Mucosa of descending colon (tissue), 3 donors: Measurements from ENCODE around the gene NACAD. TPM values are rescaled to one million over a fixed set of nuclear protein-coding genes. Genes with fewer than 3 reads are reported as not detected.

Experiments
- ATAC-seq: fragments of 200-7000 bp; cut with Tn5 transposase; one replicate; pipeline ENCODE4 v1.9.1; 2020; ENCODE audit warnings: mild to moderate bottlenecking, moderate library complexity
- DNase-seq, 3 donors: peaks; one replicate each; pipeline ENCODE4 v3.0.0-alpha.2; 2020
- H3K36me3 ChIP-seq: fragments of 200-600 bp; one replicate; pipeline ENCODE4 v1.8.0; 2021; ENCODE audit warnings: low read depth, mild to moderate bottlenecking
- H3K4me1 ChIP-seq: fragments of 200-600 bp; one replicate; pipeline ENCODE4 v1.8.0; 2021; ENCODE audit warnings: low read depth, mild to moderate bottlenecking
- H3K4me3 ChIP-seq: fragments of 200-600 bp; one replicate; pipeline ENCODE4 v1.8.0; 2021; ENCODE audit warnings: mild to moderate bottlenecking
- H3K9me3 ChIP-seq: fragments of 200-600 bp; one replicate; pipeline ENCODE4 v1.8.0; 2021; ENCODE audit warnings: mild to moderate bottlenecking
- intact Hi-C, 2 donors: fragments of 100-400 bp; cut with DNase I in 1 of 2; cut with micrococcal nuclease in 1 of 2; formaldehyde crosslinking; loops; one replicate each; pipeline versions ENCODE4 v1.11.0 to v1.11.1; 2022; cut with DNase I, micrococcal nuclease
- total RNA-seq, 3 donors: library from RNA; stranded (reverse); fragmentation: NEBNext Ultra II Directional in 2 of 3; extraction: Animal tissue kit (Norgen Biotek cat#: 25700) in 2 of 3; gene quantifications; one replicate each; pipeline versions ENCODE4 v1.2.1 to v1.2.4, GENCODE V29; 2021 to 2023
- TF ChIP-seq, protein P1 (sequence below): fragments of 200-600 bp; IDR thresholded peaks from one replicate; pipeline ENCODE4 v1.8.0; 2022; ENCODE audit warnings: antibody characterized with exemption, mild to moderate bottlenecking
- donor health status: DM: no; HTN: no; CAD: no; lungs with moderate emphysema.
- donor health status: DM: no; HTN: no; CAD: no.
- donor health status: DM: no; HTN: yes; CAD: no.

Gene NACAD
- total RNA-seq, 3 donors from 2014 or later: 0.49 to 14.5 (median 1.2) TPM

DNA sequence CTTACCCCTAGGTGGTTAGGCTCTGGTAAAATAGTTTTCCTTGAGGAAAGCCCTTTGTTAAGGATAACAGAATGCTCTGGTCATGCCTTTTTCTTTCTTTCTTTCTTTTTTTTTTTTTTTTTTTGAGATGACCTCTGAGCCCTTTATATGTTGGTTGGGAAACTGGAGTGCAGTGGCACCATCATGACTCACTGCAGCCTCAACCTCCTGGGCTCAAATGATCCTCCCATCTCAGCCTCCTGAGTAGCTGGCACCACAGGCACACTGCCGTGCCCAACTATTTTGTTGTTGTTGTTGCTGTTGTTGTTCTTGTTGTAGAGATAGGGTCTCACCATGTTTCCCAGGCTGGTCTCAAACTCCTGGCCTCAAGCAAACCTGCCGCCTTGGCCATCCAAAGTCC, 27.4 kb downstream of the NACAD start:
- no peak for DNase-seq
- ATAC-seq: no peak
- TF ChIP-seq, protein P1, sequence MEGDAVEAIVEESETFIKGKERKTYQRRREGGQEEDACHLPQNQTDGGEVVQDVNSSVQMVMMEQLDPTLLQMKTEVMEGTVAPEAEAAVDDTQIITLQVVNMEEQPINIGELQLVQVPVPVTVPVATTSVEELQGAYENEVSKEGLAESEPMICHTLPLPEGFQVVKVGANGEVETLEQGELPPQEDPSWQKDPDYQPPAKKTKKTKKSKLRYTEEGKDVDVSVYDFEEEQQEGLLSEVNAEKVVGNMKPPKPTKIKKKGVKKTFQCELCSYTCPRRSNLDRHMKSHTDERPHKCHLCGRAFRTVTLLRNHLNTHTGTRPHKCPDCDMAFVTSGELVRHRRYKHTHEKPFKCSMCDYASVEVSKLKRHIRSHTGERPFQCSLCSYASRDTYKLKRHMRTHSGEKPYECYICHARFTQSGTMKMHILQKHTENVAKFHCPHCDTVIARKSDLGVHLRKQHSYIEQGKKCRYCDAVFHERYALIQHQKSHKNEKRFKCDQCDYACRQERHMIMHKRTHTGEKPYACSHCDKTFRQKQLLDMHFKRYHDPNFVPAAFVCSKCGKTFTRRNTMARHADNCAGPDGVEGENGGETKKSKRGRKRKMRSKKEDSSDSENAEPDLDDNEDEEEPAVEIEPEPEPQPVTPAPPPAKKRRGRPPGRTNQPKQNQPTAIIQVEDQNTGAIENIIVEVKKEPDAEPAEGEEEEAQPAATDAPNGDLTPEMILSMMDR: no peak
- H3K9me3 ChIP-seq: no peaks in the 10 kb centered on the region
- intact Hi-C loops: no loop called here
- H3K4me3 ChIP-seq: no peak overlapping the region
- no peaks in the 10 kb centered on the region for H3K4me1 ChIP-seq
- no peaks in the 10 kb centered on the region for H3K36me3 ChIP-seq

DNA sequence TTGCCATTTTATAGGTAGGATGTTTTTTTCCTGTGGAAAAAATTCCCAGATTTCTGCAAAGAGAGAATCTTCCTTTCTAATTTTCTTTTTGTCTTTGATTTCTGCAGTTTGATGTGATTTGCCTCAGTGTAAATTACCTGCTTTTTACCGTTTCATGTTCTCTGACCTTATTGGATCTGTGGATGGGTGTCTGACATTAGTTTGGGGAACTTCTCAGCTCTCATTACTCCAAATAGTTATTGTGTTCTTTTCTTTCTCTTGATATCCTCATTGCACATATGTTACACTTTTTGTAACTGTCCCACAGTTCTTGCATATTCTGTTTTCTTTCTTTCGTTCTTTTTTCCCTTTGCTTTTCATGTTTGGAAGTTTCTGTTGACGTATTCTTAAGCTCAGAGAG, 28.5 kb downstream of the NACAD start:
- Histone ChIP-seq H3K36me3 (no peaks in the 10 kb centered on the region), H3K4me1 (no peaks in the 10 kb centered on the region), H3K9me3 (no peaks in the 10 kb centered on the region), H3K4me3 (no peak overlapping the region)
- ATAC-seq (no peak), DNase-seq (no peak)
- TF ChIP-seq, protein P1: no peak
- intact Hi-C loops: no loop called here

DNA sequence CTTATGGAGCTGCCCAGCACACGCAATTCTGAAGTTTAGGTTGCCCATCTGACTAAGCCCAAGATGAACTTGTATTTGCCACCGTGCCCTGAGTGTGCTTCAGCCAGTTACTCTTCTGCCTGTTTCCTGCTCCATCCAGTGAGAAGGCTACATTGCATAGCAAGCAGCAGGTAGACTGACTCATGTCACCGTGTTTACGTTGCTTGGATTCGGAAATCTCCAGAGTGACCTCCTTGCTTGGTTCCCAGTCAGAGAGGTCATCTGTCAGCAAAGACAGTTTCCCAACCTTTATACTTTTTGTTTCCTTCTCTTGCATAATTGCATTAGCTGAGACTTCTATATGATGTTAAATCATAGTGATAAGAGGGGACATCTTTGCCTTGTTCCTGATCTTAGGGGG, 30.9 kb downstream of the NACAD start:
- no peak for ATAC-seq
- TF ChIP-seq, protein P1: no peak
- no peaks in the 10 kb centered on the region for H3K9me3 ChIP-seq
- H3K36me3 ChIP-seq: no peaks in the 10 kb centered on the region
- intact Hi-C loops: no loop called here
- DNase-seq: no peak
- no peaks in the 10 kb centered on the region for H3K4me1 ChIP-seq
- H3K4me3 ChIP-seq: no peak overlapping the region

DNA sequence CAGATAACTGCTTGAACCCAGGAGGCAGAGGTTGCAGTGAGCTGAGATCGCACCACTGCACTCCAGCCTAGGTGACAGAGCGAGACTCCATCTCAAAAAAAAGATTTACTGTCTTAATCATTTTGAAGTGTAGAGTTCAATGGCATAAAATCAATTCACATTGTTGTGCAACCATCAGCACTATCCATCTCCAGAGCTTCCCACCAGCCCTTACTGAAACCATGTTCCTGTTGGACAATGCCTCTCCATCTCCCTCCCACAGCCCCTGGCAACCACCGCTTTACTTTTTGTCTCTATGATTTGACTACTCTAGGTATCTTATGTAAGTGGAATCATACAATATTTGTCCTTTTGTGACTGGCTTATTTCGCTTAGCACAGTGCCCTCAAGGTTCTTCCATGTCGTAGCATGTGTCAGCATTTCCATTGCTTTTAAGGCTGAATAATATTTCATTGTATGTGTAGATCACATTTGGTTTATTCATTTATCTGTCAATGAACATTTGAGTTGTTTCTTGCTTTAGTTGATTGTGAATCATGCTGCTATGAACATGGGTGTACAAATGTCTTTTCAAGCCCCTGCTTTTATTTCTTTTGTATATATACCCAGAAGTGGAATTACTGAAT, 33.1 kb downstream of the NACAD start:
- H3K4me1 ChIP-seq: no peaks in the 10 kb centered on the region
- DNase-seq: no peak
- intact Hi-C loops: no loop called here
- ATAC-seq: no peak
- no peaks in the 10 kb centered on the region for H3K36me3 ChIP-seq
- H3K4me3 ChIP-seq: no peak overlapping the region
- H3K9me3 ChIP-seq: no peaks in the 10 kb centered on the region
- TF ChIP-seq, protein P1: no peak

DNA sequence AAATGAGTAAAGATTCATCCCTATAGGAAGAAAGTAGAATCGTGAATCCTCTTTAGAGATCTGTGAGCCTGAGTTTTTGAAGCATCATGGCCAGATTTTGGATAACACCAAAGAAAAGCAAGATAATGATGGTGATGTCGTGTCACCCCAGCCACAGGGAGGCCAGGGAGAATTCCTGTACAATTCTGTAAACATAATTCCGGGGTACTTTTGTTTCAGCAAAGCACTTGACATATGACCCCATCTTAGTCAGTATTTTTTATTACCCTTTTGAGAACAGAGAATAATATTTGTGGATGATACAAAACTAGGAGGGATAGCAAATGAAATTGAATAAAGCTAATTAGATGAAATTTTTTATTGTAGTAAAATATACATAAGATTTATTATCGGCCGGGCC, 33.8 kb downstream of the NACAD start:
- no peaks in the 10 kb centered on the region for H3K36me3 ChIP-seq
- DNase-seq: no peak
- ATAC-seq: no peak
- no peak overlapping the region for H3K4me3 ChIP-seq
- no peaks in the 10 kb centered on the region for H3K4me1 ChIP-seq
- TF ChIP-seq, protein P1: no peak
- intact Hi-C loops: no loop called here
- H3K9me3 ChIP-seq: no peaks in the 10 kb centered on the region

DNA sequence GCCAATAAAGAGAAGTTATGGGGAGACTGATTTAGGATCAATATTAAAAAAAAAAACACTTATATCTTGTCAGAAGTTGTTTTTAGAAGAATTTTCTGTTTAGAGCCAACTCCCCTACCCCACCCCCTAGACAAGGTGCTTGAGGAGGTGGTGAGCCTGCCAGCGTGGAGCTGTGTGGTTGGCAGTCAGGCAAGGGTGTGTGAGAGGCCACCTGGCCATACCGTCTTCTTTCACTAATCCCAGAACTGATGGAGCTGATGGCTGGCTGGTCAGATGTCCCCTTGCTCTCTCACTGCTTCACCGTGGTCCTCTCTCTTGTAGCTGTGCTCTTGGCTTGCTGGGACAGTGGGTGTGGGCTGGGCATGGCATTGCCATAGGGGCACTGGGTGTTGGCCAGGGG, 34.3 kb downstream of the NACAD start:
- intact Hi-C loops: no loop called here
- Histone ChIP-seq H3K4me1 (no peaks in the 10 kb centered on the region), H3K9me3 (no peaks in the 10 kb centered on the region), H3K36me3 (no peaks in the 10 kb centered on the region), H3K4me3 (no peak overlapping the region)
- TF ChIP-seq, protein P1: no peak
- DNase-seq: no peak
- no peak for ATAC-seq
